Measurements from ENCODE around the gene ADIPOR2.

The ADIPOR2 gene

GRCh38 chr12:1798641-1799020 lies 107.8 kb downstream of the ADIPOR2 start:
- no peak overlapping the region for H3K4me3 ChIP-seq (ENCODE audit: low read depth, low read length)

GRCh38 chr12:1799051-1799881 lies 108.4 kb downstream of the ADIPOR2 start:
- no peak for TF ChIP-seq CTCF (IDR thresholded peaks at IDR 0.05; ENCODE audit: low read depth, low read length)
- no peak overlapping the region for H3K4me3 ChIP-seq (ENCODE audit: low read depth, low read length)

More at GRCh38 chr12:1798641-1799020, 107.8 kb downstream of the ADIPOR2 start:
- TF ChIP-seq CTCF (IDR thresholded peaks at IDR 0.05; ENCODE audit: low read depth, low read length) = no peak

- no peak overlapping the region for H3K4me3 ChIP-seq (ENCODE audit: low read depth, low read length)
- TF ChIP-seq CTCF (IDR thresholded peaks at IDR 0.05; ENCODE audit: low read depth, low read length) = no peak
Observed at GRCh38 chr12:1799882-1800400, 109.1 kb downstream of the ADIPOR2 start.

- peak; percentile 44 for TF ChIP-seq CTCF (IDR thresholded peaks at IDR 0.05; ENCODE audit: low read depth, low read length)
- no peak overlapping the region for H3K4me3 ChIP-seq (ENCODE audit: low read depth, low read length)
Observed at GRCh38 chr12:1800401-1801302, 109.8 kb downstream of the ADIPOR2 start.

DNA sequence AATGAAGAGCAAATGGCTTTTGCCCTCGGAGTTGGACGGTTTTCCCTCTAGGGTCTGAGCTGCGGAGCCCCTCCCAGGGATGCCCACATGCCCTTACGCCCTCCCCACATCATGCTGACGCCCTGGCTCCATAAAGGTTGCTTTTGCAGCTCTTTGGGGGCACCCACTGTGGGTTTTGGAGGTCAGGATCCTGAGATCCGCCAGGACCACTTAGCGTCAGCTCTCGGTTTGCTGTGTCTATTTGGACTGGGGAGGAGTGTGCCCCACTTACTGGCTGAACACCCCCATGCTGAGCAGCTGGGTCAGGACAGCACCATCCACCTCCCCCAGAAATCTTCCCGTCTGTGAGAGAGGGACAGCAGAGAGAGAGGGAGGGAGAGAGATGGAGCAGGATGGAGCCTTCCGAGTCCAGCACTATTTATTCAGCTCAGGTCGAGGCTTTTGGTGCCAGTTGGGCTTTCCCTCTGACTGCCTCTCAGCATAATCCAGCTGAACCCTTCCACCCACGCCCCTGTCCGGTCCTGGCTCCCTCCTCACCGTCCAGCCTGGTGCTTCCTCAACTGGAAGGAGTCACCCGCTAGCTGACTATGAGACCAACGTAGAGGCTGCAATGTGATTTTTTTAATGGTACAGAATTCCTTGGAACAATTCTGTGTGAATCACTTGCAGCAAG lies 110.6 kb downstream of the ADIPOR2 start:
- no peak overlapping the region for H3K4me3 ChIP-seq (ENCODE audit: low read depth, low read length)
- no peak for TF ChIP-seq CTCF (IDR thresholded peaks at IDR 0.05; ENCODE audit: low read depth, low read length)

GRCh38 chr12:1803736-1804135 lies 112.9 kb downstream of the ADIPOR2 start:
- no peak overlapping the region for H3K4me3 ChIP-seq (ENCODE audit: low read depth, low read length)

More at GRCh38 chr12:1803736-1804135, 112.9 kb downstream of the ADIPOR2 start:
- no peak for TF ChIP-seq CTCF (IDR thresholded peaks at IDR 0.05; ENCODE audit: low read depth, low read length)

Data from WI38 (cell line).